K562 (cell line): ENCODE measurements around the gene AKAP7. TPM values are rescaled to one million over a fixed set of nuclear protein-coding genes. Genes with fewer than 3 reads are reported as not detected.

Source experiments
- ATAC-seq: fragments of 200-7000 bp; cut with Tn5 transposase; 3 replicates; pipeline ENCODE4 v1.9.1; 2020; ENCODE audit warnings: moderate library complexity
- BruUV-seq: library from RNA; stranded (reverse); fragments of 400-500 nt; replicated peaks from 2 replicates; lab custom pipeline; 2021; lab: Mats Ljungman, UMichigan
- CTCF ChIA-PET: fragments of 300-600 bp; formaldehyde crosslinking; extraction: SDS; loops from one replicate; lab custom pipeline; 2021; ENCODE audit warnings: low intra/inter-chr PET ratio; lab: Yijun Ruan, JAX
- POLR2A ChIA-PET: fragments of 300-600, 350-650 bp; sonication (Branson Sonifier 250); formaldehyde crosslinking; extraction: SDS; loops from one replicate; lab custom pipeline; 2021; ENCODE audit warnings: antibody characterized with exemption, inconsistent platforms; lab: Yijun Ruan, JAX
- DNase-seq, 4 experiments: peaks; one replicate each; pipeline versions ENCODE4 v3.0.0 to v3.0.0-alpha.2; 2011 to 2018; ENCODE audit warnings: low spot score in 3 of 4, mixed read lengths in 3 of 4; ENCODE audit errors: extremely low read depth in 1 of 4
- FAIRE-seq: peaks from 2 replicates; lab custom pipeline; 2011; peaks lifted over from hg19 to GRCh38; lab: Jason Lieb, UNC
- H2AFZ ChIP-seq: 2 replicates; pipeline ENCODE4 v1.6.0; 2011; ENCODE audit warnings: low read depth, low read length, control low read depth, inconsistent platforms
- H3K27ac ChIP-seq: fragments of 200-600 bp; 3 replicates; pipeline ENCODE4 v1.8.0; 2011; ENCODE audit warnings: low read depth, mild to moderate bottlenecking, control low read depth, inconsistent platforms, low read length, moderate library complexity, mixed read lengths; ENCODE audit errors: extremely low read depth
- H3K27me3 ChIP-seq, 2 experiments: fragments of 300-600 bp in 1 of 2; 2 replicates in 1 of 2; 3 replicates in 1 of 2; pipeline versions ENCODE4 v1.6.0 to v1.8.0; 2011; ENCODE audit warnings: inconsistent platforms in 2 of 2, low read length in 2 of 2, mild to moderate bottlenecking in 1 of 2, mixed read lengths in 1 of 2, moderate library complexity in 1 of 2; ENCODE audit not compliant: control insufficient read depth in 2 of 2, insufficient read depth in 2 of 2
- H3K36me3 ChIP-seq: fragments of 300-600 bp; 3 replicates; pipeline ENCODE4 v1.8.0; 2011; ENCODE audit warnings: mild to moderate bottlenecking, low read length, inconsistent platforms; ENCODE audit not compliant: control insufficient read depth, insufficient read depth
- H3K4me1 ChIP-seq, 2 experiments: fragments of 200-600 bp in 1 of 2; replicated peaks in 1 of 2; 2 replicates in 1 of 2; 3 replicates in 1 of 2; pipeline versions ENCODE4 v1.5.1 to v1.8.0; 2011; ENCODE audit warnings: inconsistent platforms in 2 of 2, low read length in 2 of 2, mild to moderate bottlenecking in 1 of 2, mixed read lengths in 1 of 2, moderate library complexity in 1 of 2; ENCODE audit not compliant: control insufficient read depth in 2 of 2, insufficient read depth in 2 of 2
- H3K4me2 ChIP-seq: 2 replicates; pipeline ENCODE4 v1.6.1; 2011; ENCODE audit warnings: low read length, control low read depth, inconsistent platforms, mixed read lengths; ENCODE audit not compliant: insufficient read depth
- H3K4me3 ChIP-seq: fragments of 200-600 bp; sonication (generic), shearing (Covaris generic); 2 replicates; pipeline ENCODE4 v1.5.1; 2016; ENCODE audit warnings: control low read depth, inconsistent platforms
- H3K79me2 ChIP-seq: fragments of 200-600 bp; 3 replicates; pipeline ENCODE4 v1.8.0; 2011; ENCODE audit warnings: low read length, inconsistent platforms; ENCODE audit not compliant: control insufficient read depth, insufficient read depth
- H3K9ac ChIP-seq, 2 experiments: 2 replicates each; pipeline versions ENCODE4 v1.6.0 to v1.6.1; 2011; ENCODE audit warnings: low read depth in 2 of 2, low read length in 2 of 2, control low read depth in 1 of 2, inconsistent platforms in 1 of 2, mild to moderate bottlenecking in 1 of 2, mixed read lengths in 1 of 2; ENCODE audit not compliant: insufficient read depth in 1 of 2
- H3K9me1 ChIP-seq: one replicate; pipeline ENCODE4 v1.6.0; 2011; ENCODE audit warnings: inconsistent platforms, mild to moderate bottlenecking, low read length, moderate library complexity; ENCODE audit not compliant: control insufficient read depth, insufficient read depth
- H3K9me3 ChIP-seq: replicated peaks from 2 replicates; pipeline ENCODE4 v1.5.1; 2011; ENCODE audit warnings: low read depth, low read length, inconsistent platforms; ENCODE audit not compliant: control insufficient read depth, insufficient read depth
- H4K20me1 ChIP-seq: replicated peaks from 2 replicates; pipeline ENCODE4 v1.6.1; 2011; ENCODE audit warnings: low read length, inconsistent platforms, mixed read lengths; ENCODE audit not compliant: control insufficient read depth, insufficient read depth
- BACH1 ChIP-seq: fragments of 200-800 bp; sonication (Bioruptor generic); IDR thresholded peaks from 2 replicates; pipeline ENCODE4 v1.6.1; 2016; ENCODE audit warnings: missing genetic modification characterization, missing compliant biosample characterization
- CBFB ChIP-seq: sonication (generic); formaldehyde crosslinking; IDR thresholded peaks from 2 replicates; pipeline ENCODE4 v1.4.0; 2020; ENCODE audit warnings: mild to moderate bottlenecking, missing genetic modification reagents
- CCNT2 ChIP-seq: IDR thresholded peaks from 2 replicates; pipeline ENCODE4 v1.6.1; 2011; ENCODE audit warnings: borderline replicate concordance, low read depth, mild to moderate bottlenecking, moderate library complexity, mixed read lengths, low read length; ENCODE audit not compliant: insufficient read length; ENCODE audit errors: extremely low read depth
- JUN ChIP-seq, 2 experiments: sonication (generic) in 1 of 2; formaldehyde crosslinking in 1 of 2; IDR thresholded peaks; 2 replicates each; pipeline versions ENCODE4 v1.6.1 to v1.8.0; 2012 to 2022; ENCODE audit warnings: borderline replicate concordance in 2 of 2, mild to moderate bottlenecking in 2 of 2, improper control_type of control experiment in 1 of 2, low read depth in 1 of 2, low read length in 1 of 2, missing genetic modification reagents in 1 of 2
- NFRKB ChIP-seq: fragments of 450-650 bp; IDR thresholded peaks from 2 replicates; pipeline ENCODE4 v1.6.1; 2016; ENCODE audit warnings: low read depth
- NFYB ChIP-seq: IDR thresholded peaks from 2 replicates; pipeline ENCODE4 v1.6.1; 2011; ENCODE audit warnings: mild to moderate bottlenecking, moderate library complexity; ENCODE audit not compliant: insufficient read length; ENCODE audit errors: extremely low read depth
- POLR3G ChIP-seq: IDR thresholded peaks from 2 replicates; pipeline ENCODE4 v1.6.1; 2011; ENCODE audit not compliant: insufficient read length, insufficient replicate concordance; ENCODE audit errors: extremely low read depth
- PTBP1 ChIP-seq: fragments of 200-400 bp; formaldehyde crosslinking; IDR thresholded peaks from 2 replicates; pipeline ENCODE4 v1.6.1; 2017; ENCODE audit warnings: low read depth, low read length
- RBM39 ChIP-seq: fragments of 200-400 bp; formaldehyde crosslinking; optimal IDR thresholded peaks from 2 replicates; pipeline ENCODE3; 2018; ENCODE audit warnings: low read depth, low read length
- RFX5 ChIP-seq: IDR thresholded peaks from 2 replicates; pipeline ENCODE4 v1.6.1; 2011; ENCODE audit warnings: low read depth, mild to moderate bottlenecking, improper control_type of control experiment, low read length
- ZBTB17 ChIP-seq: fragments of 450-650 bp; formaldehyde crosslinking; IDR thresholded peaks from 2 replicates; pipeline ENCODE4 v1.4.0; 2020; ENCODE audit warnings: mild to moderate bottlenecking
- ZFPM2 ChIP-seq: fragments of 250-450 bp; sonication (Bioruptor Pico); IDR thresholded peaks from 2 replicates; pipeline ENCODE4 v1.5.1; 2022; ENCODE audit warnings: mild to moderate bottlenecking
- ZNF384 ChIP-seq: IDR thresholded peaks from 2 replicates; pipeline ENCODE4 v1.6.1; 2012; ENCODE audit warnings: low read depth, low read length, improper control_type of control experiment
- ZNF584 ChIP-seq: fragments of 200-800 bp; sonication (Bioruptor generic); IDR thresholded peaks from 2 replicates; pipeline ENCODE4 v1.6.1; 2016; ENCODE audit warnings: low read depth, mild to moderate bottlenecking, missing genetic modification characterization, missing compliant biosample characterization
- ZNF76 ChIP-seq: fragments of 250-450 bp; sonication (Bioruptor Pico); IDR thresholded peaks from 2 replicates; pipeline ENCODE4 v1.4.0; 2020; ENCODE audit warnings: mild to moderate bottlenecking, moderate library complexity, borderline replicate concordance
- WGBS: fragments of 100-300 bp; shearing (Covaris generic); methylation state at CpG from one replicate; pipeline ENCODE4 v1.1.6; 2016; ENCODE audit warnings: low coverage, mixed read lengths; ENCODE audit not compliant: insufficient coverage; ENCODE audit errors: missing lambda C conversion rate; 5-methylcytosine and 5-hydroxymethylcytosine counted together
- in situ Hi-C: fragments of 300-500 bp; cut with MboI; formaldehyde crosslinking; loops from 4 replicates; pipeline ENCODE4 v1.15.0; 2018; ENCODE audit warnings: inconsistent platforms, mixed read lengths
- intact Hi-C: fragments of 100-400 bp; cut with micrococcal nuclease; formaldehyde crosslinking; loops from 2 replicates; pipeline ENCODE4 v1.14.2; 2022
- polyA plus RNA-seq, 8 experiments: library from polyadenylated mRNA; depleted of rRNA in 4 of 8; stranded (reverse) in 5 of 8; unstranded in 3 of 8; fragments of >200 nt; fragmentation: Nextera tagmentation in 2 of 8; fragmentation: Illumina TruSeq in 1 of 8; extraction: Ambion mirVana in 2 of 8; extraction: Trizol in 1 of 8; gene quantifications; 2 replicates each; pipeline versions ENCODE4 v1.2.1 to v1.2.3, GENCODE V29; 2011 to 2014; ENCODE audit warnings: inconsistent platforms in 1 of 8, missing spikeins in 1 of 8
- total RNA-seq, 7 experiments: library from RNA; depleted of rRNA in 6 of 7; stranded (reverse); fragments of >200 nt in 6 of 7; fragmentation: Illumina TruSeq in 2 of 7; extraction: Trizol in 2 of 7; gene quantifications; 2 replicates each; pipeline versions ENCODE4 v1.2.1 to v1.2.3, GENCODE V29; 2011 to 2021; ENCODE audit warnings: low replicate concordance in 1 of 7
- TF ChIP-seq, protein P1 (sequence below): fragments of 450-650 bp; IDR thresholded peaks from 2 replicates; pipeline ENCODE4 v1.6.1; 2017; ENCODE audit warnings: antibody characterized with exemption
- TF ChIP-seq, protein P2 (sequence below): fragments of 250-450 bp; sonication (Bioruptor Pico); IDR thresholded peaks from 2 replicates; pipeline ENCODE4 v1.5.0; 2020; ENCODE audit warnings: mild to moderate bottlenecking

The AKAP7 gene
- total and polyA plus RNA-seq, 9 of the 15 experiments (the other 6 are each of a cell fraction or from before 2014, with no cell fraction given), result 0.82 to 2.6 (median 1.6) TPM

DNA sequence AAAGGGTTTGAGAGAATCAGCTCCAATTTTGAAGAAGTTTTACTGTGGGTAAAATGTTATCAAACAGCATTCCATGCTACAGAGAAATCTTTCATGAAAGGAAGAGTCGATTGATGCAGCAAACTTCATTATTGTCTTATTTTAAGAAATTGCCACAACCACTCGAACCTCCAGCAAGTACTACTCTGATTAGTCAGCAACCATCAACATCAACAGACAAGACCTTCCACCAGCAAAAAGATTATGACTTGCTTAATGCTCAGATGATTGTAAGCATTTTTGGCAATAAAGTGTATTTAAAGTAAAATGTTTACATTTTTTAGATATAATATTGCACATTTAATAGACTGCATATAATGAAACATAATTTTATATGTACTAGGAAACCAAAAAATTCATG lies 87.5 kb downstream of the AKAP7 start (continued):
- no peak for TF ChIP-seq RBM39
- TF ChIP-seq PTBP1, result no peak
- TF ChIP-seq ZNF384, result no peak
- TF ChIP-seq, protein P1, sequence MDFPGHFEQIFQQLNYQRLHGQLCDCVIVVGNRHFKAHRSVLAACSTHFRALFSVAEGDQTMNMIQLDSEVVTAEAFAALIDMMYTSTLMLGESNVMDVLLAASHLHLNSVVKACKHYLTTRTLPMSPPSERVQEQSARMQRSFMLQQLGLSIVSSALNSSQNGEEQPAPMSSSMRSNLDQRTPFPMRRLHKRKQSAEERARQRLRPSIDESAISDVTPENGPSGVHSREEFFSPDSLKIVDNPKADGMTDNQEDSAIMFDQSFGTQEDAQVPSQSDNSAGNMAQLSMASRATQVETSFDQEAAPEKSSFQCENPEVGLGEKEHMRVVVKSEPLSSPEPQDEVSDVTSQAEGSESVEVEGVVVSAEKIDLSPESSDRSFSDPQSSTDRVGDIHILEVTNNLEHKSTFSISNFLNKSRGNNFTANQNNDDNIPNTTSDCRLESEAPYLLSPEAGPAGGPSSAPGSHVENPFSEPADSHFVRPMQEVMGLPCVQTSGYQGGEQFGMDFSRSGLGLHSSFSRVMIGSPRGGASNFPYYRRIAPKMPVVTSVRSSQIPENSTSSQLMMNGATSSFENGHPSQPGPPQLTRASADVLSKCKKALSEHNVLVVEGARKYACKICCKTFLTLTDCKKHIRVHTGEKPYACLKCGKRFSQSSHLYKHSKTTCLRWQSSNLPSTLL, result no peak
- TF ChIP-seq ZNF76 (CRISPR knock-in tag), result no peak
- no peak for TF ChIP-seq POLR3G
- no peak for TF ChIP-seq BACH1 (tag)

DNA sequence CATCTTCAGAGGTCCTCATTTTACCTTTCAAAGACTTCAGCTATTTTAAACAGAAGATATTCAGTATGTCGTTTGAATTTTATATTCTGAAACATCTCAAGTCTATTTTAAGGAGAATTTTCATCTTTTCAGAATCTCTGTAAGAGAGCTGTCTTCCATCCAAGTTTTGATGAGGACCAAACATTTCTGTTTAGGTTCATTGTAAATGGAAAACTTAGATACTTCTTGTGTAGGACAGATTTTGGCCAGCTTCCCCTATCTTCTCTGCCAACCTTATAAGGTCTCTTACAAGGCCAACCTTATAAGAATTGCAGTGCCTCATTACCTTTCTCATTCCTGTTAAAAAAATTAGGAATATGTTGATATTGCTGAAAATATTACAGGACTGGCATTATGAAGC lies 88.1 kb downstream of the AKAP7 start:
- H3K79me2 ChIP-seq, result no peaks in the 10 kb centered on the region
- no peak for FAIRE-seq
- no peak overlapping the region for H3K27ac ChIP-seq
- no peak for DNase-seq
- no peaks in the 10 kb centered on the region for H3K36me3 ChIP-seq
- no peaks in the 10 kb centered on the region for H3K9me1 ChIP-seq
- TF ChIP-seq RFX5 (no peak), NFRKB (no peak), NFYB (no peak), CCNT2 (no peak), ZBTB17 (CRISPR knock-in tag) (no peak), ZNF584 (CRISPR knock-in tag) (no peak), CBFB (CRISPR knock-in tag) (no peak), JUN (IDR thresholded peaks at IDR 0.05; ENCODE audit: borderline replicate concordance, low read depth, low read length) (no peak), JUN (CRISPR knock-in tag; IDR thresholded peaks at IDR 0.05; ENCODE audit: borderline replicate concordance) (no peak), ZFPM2 (no peak)
- TF ChIP-seq, protein P2, sequence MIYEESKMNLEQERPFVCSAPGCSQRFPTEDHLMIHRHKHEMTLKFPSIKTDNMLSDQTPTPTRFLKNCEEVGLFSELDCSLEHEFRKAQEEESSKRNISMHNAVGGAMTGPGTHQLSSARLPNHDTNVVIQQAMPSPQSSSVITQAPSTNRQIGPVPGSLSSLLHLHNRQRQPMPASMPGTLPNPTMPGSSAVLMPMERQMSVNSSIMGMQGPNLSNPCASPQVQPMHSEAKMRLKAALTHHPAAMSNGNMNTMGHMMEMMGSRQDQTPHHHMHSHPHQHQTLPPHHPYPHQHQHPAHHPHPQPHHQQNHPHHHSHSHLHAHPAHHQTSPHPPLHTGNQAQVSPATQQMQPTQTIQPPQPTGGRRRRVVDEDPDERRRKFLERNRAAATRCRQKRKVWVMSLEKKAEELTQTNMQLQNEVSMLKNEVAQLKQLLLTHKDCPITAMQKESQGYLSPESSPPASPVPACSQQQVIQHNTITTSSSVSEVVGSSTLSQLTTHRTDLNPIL (CRISPR knock-in tag), result no peak
- no peaks in the 10 kb centered on the region for H3K27me3 ChIP-seq
- H3K4me2 ChIP-seq, result no peak overlapping the region
- H3K9me3 ChIP-seq, result no peaks in the 10 kb centered on the region
- no peaks in the 10 kb centered on the region for H4K20me1 ChIP-seq
- BruUV-seq, result no TSS peak
- no peaks in the 10 kb centered on the region for H3K4me1 ChIP-seq
- in situ Hi-C loops, result no loop called here
- 0% methylated on average over 1 of the region's 1 CpG for WGBS
- no peak overlapping the region for H3K4me3 ChIP-seq
- ChIA-PET CTCF (no interaction called here), POLR2A (no interaction called here)
- no peak overlapping the region for H2AFZ ChIP-seq
- ATAC-seq, result no peak
- H3K9ac ChIP-seq, result no peak overlapping the region
- intact Hi-C loops, result no loop called here
